Measurements from ENCODE around the gene BRAF.
"Not testable (repeated sequence)": the region's sequence is repeated elsewhere in the genome, so short reads cannot be mapped to it uniquely, and the experiment has no call there.

Gene BRAF

GRCh38 chr7:140924821-140925421 is at the start of gene BRAF:
Gene BRAF, minus strand, starts transcription at chr7:140924929. Its CDS starts 226 bp downstream, at chr7:140924703.
- peak; percentile 91 for DNase-seq (ENCODE audit: low spot score)
- TF ChIP-seq, protein P1, sequence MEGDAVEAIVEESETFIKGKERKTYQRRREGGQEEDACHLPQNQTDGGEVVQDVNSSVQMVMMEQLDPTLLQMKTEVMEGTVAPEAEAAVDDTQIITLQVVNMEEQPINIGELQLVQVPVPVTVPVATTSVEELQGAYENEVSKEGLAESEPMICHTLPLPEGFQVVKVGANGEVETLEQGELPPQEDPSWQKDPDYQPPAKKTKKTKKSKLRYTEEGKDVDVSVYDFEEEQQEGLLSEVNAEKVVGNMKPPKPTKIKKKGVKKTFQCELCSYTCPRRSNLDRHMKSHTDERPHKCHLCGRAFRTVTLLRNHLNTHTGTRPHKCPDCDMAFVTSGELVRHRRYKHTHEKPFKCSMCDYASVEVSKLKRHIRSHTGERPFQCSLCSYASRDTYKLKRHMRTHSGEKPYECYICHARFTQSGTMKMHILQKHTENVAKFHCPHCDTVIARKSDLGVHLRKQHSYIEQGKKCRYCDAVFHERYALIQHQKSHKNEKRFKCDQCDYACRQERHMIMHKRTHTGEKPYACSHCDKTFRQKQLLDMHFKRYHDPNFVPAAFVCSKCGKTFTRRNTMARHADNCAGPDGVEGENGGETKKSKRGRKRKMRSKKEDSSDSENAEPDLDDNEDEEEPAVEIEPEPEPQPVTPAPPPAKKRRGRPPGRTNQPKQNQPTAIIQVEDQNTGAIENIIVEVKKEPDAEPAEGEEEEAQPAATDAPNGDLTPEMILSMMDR (IDR thresholded peaks at IDR 0.05; ENCODE audit: extremely low read depth, missing control alignments) = no peak

DNA sequence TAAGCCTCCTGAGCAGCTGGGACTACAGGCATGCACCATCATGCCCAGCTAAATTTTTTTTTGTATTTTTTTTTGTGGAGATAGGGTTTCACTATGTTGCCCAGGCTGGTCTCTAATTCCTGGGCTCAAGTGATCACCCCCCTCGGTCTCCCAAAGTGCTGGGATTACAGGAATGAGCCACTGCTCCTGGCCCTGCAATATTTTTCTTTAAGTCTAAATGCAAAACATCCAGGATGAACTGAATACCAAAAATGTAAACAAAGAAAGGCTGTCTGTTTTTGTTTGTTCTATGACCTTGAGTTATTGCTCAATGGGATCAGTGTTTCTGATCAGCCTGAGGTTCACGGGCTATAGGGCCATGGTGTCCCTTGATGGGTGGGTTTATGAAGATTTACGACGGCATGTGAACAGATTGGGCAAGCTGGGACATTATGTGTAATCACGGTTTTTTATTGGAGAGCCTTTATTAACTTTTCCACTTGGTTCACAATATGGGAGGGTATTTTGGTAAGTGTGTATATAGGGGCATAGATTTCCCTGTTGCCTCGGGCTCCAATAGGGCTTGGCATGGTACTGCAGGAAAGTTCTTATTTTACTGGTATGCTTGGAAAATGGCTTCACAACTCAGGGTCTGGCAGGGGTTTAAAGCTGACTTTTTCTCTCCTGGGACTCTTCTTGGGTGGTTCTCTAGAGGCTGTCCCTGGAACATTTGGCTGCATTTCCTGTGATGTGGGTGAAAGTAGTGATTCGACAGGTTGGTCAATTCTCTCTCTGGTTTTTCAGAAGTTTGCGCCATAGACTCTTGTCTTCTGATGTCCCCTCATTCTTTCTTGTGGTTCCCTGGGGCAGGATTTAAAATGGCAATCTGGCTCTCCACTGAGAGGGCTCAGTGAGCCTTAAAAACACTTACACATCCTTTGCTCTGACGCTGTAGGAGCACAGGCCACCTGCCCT is 48.4 kb upstream of the BRAF start:
- DNase-seq (ENCODE audit: low spot score) = no peak
- TF ChIP-seq, protein P1 (IDR thresholded peaks at IDR 0.05; ENCODE audit: extremely low read depth, missing control alignments) = no peak

- no peak for DNase-seq (ENCODE audit: low spot score)
- TF ChIP-seq, protein P1 (IDR thresholded peaks at IDR 0.05; ENCODE audit: extremely low read depth, missing control alignments) = no peak
Observed at GRCh38 chr7:140972344-140972743, 47.6 kb upstream of the BRAF start.

DNA sequence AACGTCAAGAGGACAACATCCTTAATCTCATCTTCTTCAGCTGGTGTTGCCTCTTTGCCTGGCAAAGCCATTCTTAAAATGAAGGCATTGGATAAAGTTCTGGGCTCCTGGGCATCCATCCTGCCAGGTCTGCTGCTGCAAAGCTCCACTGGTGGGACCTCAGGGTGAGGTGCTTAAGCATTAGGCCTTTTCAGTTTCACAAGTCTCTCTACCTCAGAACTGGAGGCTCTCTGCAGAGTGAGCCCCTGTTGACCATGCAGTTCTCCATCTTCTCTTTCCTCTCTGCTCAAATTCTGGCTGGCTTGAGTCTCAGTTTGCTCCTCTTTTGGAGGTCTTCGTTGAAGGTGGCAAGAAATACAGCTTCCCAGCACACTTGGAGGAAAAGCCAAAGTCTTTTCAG is 42.7 kb upstream of the BRAF start:
- no peak for DNase-seq (ENCODE audit: low spot score)
- TF ChIP-seq, protein P1 (IDR thresholded peaks at IDR 0.05; ENCODE audit: extremely low read depth, missing control alignments) = no peak

- TF ChIP-seq, protein P1 (IDR thresholded peaks at IDR 0.05; ENCODE audit: extremely low read depth, missing control alignments) = no peak
- DNase-seq (ENCODE audit: low spot score) = no peak
Observed at GRCh38 chr7:140966561-140967233, 42.0 kb upstream of the BRAF start.

GRCh38 chr7:140961117-140961516 is 36.4 kb upstream of the BRAF start:
- no peak for DNase-seq (ENCODE audit: low spot score)
- TF ChIP-seq, protein P1 (IDR thresholded peaks at IDR 0.05; ENCODE audit: extremely low read depth, missing control alignments) = no peak

DNA sequence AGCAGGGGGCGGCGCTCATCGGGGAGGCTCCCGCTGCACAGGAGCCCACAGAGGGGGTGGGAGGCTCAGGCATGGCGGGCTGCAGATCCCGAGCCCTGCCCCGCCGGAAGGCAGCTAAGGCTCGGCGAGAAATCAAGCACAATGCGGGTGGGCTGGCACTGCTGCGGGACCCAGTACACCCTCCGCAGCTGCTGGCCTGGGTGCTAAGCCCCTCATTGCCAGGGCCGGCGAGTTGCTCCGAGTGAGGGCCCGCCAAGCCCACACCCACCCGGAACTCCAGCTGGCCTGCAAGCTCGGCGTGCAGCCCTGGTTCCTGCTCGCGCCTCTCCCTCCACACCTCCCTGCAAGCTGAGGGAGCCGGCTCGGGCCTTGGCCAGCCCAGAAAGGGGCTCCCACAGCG is 32.3 kb upstream of the BRAF start:
- not testable (repeated sequence) for DNase-seq (ENCODE audit: low spot score)

All from GM20000 (cell line).